Measurements from ENCODE around the gene DACH2.

Gene DACH2

GRCh38 chrX:86349115-86349514 lies 200.9 kb downstream of the DACH2 start:
- Histone ChIP-seq H2BK120ac (ENCODE audit: insufficient read depth, low read length, poor library complexity) (no peak overlapping the region), H3K14ac (ENCODE audit: low read length) (no peak overlapping the region), H3K4me2 (ENCODE audit: low read length) (no peak overlapping the region), H2AFZ (ENCODE audit: insufficient read depth, low read length, poor library complexity) (no peak overlapping the region), H3K4me3 (ENCODE audit: low read depth, low read length) (no peak overlapping the region), H3K27me3 (ENCODE audit: insufficient read depth, low read length) (no peaks in the 10 kb centered on the region), H3K4me1 (ENCODE audit: control insufficient read depth in 1 of 2, insufficient read depth in 2 of 2, low read length in 2 of 2) (no peaks in the 10 kb centered on the region), H3K4ac (ENCODE audit: low read depth, low read length) (no peak overlapping the region), H4K91ac (ENCODE audit: low read depth, low read length) (no peak overlapping the region), H4K8ac (ENCODE audit: low read depth, low read length) (no peak overlapping the region), H2BK12ac (ENCODE audit: low read length) (no peak overlapping the region), H3K23ac (ENCODE audit: low read length) (no peak overlapping the region), H3K27ac (ENCODE audit: low read depth, low read length) (no peak overlapping the region), H3K18ac (ENCODE audit: low read length) (no peak overlapping the region), H3K9me3 (ENCODE audit: insufficient read depth, low read depth, low read length) (no peaks in the 10 kb centered on the region), H2AK5ac (ENCODE audit: low read length) (no peak overlapping the region), H4K12ac (ENCODE audit: low read depth, low read length) (no peak overlapping the region), H3K79me1 (ENCODE audit: low read length) (no peaks in the 10 kb centered on the region), H3K9ac (ENCODE audit: low read length) (no peak overlapping the region), H3K36me3 (ENCODE audit: control insufficient read depth in 1 of 2, insufficient read depth in 2 of 2, low read length in 2 of 2) (no peaks in the 10 kb centered on the region), H2BK5ac (ENCODE audit: low read depth, low read length, poor library complexity) (no peak overlapping the region), H3K79me2 (ENCODE audit: control insufficient read depth, insufficient read depth, low read length, poor library complexity) (no peaks in the 10 kb centered on the region)
- no peak for DNase-seq
- WGBS (ENCODE audit: extremely low coverage, insufficient coverage, insufficient read length): no CpG with 5 or more reads among the region's 11 CpGs

GRCh38 chrX:86369847-86370630 lies 221.8 kb downstream of the DACH2 start:
- Histone ChIP-seq H3K9me3 (ENCODE audit: insufficient read depth, low read depth, low read length) (no peaks in the 10 kb centered on the region), H3K4ac (ENCODE audit: low read depth, low read length) (no peak overlapping the region), H3K36me3 (ENCODE audit: control insufficient read depth in 1 of 2, insufficient read depth in 2 of 2, low read length in 2 of 2) (no peaks in the 10 kb centered on the region)

GRCh38 chrX:86370927-86371326 lies 222.7 kb downstream of the DACH2 start:
- DNase-seq: no peak
- no CpG with 5 or more reads among the region's 1 CpG for WGBS (ENCODE audit: extremely low coverage, insufficient coverage, insufficient read length)
- H3K4me2 ChIP-seq (ENCODE audit: low read length): no peak overlapping the region

More at GRCh38 chrX:86369847-86370630, 221.8 kb downstream of the DACH2 start:
- H3K4me1 ChIP-seq (ENCODE audit: control insufficient read depth in 1 of 2, insufficient read depth in 2 of 2, low read length in 2 of 2): no peaks in the 10 kb centered on the region
- H3K4me2 ChIP-seq (ENCODE audit: low read length): no peak overlapping the region
- no peak overlapping the region for H3K4me3 ChIP-seq (ENCODE audit: low read depth, low read length)
- no peak overlapping the region for H3K23ac ChIP-seq (ENCODE audit: low read length)
- no peak overlapping the region for H3K18ac ChIP-seq (ENCODE audit: low read length)
- H2AK5ac ChIP-seq (ENCODE audit: low read length): no peak overlapping the region
- no peak overlapping the region for H4K12ac ChIP-seq (ENCODE audit: low read depth, low read length)
- no peak overlapping the region for H3K14ac ChIP-seq (ENCODE audit: low read length)
- H2BK12ac ChIP-seq (ENCODE audit: low read length): no peak overlapping the region
- no peak overlapping the region for H3K9ac ChIP-seq (ENCODE audit: low read length)
- no peak overlapping the region for H2BK120ac ChIP-seq (ENCODE audit: insufficient read depth, low read length, poor library complexity)
- H4K8ac ChIP-seq (ENCODE audit: low read depth, low read length): no peak overlapping the region
- H3K27ac ChIP-seq (ENCODE audit: low read depth, low read length): no peak overlapping the region
- H2AFZ ChIP-seq (ENCODE audit: insufficient read depth, low read length, poor library complexity): no peak overlapping the region
- DNase-seq: no peak
- WGBS (ENCODE audit: extremely low coverage, insufficient coverage, insufficient read length): no CpG with 5 or more reads among the region's 3 CpGs
- H2BK5ac ChIP-seq (ENCODE audit: low read depth, low read length, poor library complexity): no peak overlapping the region
- H4K91ac ChIP-seq (ENCODE audit: low read depth, low read length): no peak overlapping the region
- no peaks in the 10 kb centered on the region for H3K27me3 ChIP-seq (ENCODE audit: insufficient read depth, low read length)
- H3K79me1 ChIP-seq (ENCODE audit: low read length): no peaks in the 10 kb centered on the region
- H3K79me2 ChIP-seq (ENCODE audit: control insufficient read depth, insufficient read depth, low read length, poor library complexity): no peaks in the 10 kb centered on the region

GRCh38 chrX:86379209-86379608 lies 231.0 kb downstream of the DACH2 start:
- Histone ChIP-seq H3K18ac (ENCODE audit: low read length) (no peak overlapping the region), H2BK5ac (ENCODE audit: low read depth, low read length, poor library complexity) (no peak overlapping the region), H3K79me2 (ENCODE audit: control insufficient read depth, insufficient read depth, low read length, poor library complexity) (no peaks in the 10 kb centered on the region), H3K9me3 (ENCODE audit: insufficient read depth, low read depth, low read length) (no peaks in the 10 kb centered on the region), H3K4me1 (ENCODE audit: control insufficient read depth in 1 of 2, insufficient read depth in 2 of 2, low read length in 2 of 2) (no peaks in the 10 kb centered on the region), H3K14ac (ENCODE audit: low read length) (no peak overlapping the region), H4K91ac (ENCODE audit: low read depth, low read length) (no peak overlapping the region), H3K4me3 (ENCODE audit: low read depth, low read length) (no peak overlapping the region), H4K12ac (ENCODE audit: low read depth, low read length) (no peak overlapping the region), H4K8ac (ENCODE audit: low read depth, low read length) (no peak overlapping the region), H3K27me3 (ENCODE audit: insufficient read depth, low read length) (no peaks in the 10 kb centered on the region), H3K23ac (ENCODE audit: low read length) (no peak overlapping the region), H3K36me3 (ENCODE audit: control insufficient read depth in 1 of 2, insufficient read depth in 2 of 2, low read length in 2 of 2) (no peaks in the 10 kb centered on the region), H3K4me2 (ENCODE audit: low read length) (no peak overlapping the region), H3K79me1 (ENCODE audit: low read length) (no peaks in the 10 kb centered on the region), H2BK120ac (ENCODE audit: insufficient read depth, low read length, poor library complexity) (no peak overlapping the region), H3K9ac (ENCODE audit: low read length) (no peak overlapping the region), H3K4ac (ENCODE audit: low read depth, low read length) (no peak overlapping the region), H2BK12ac (ENCODE audit: low read length) (no peak overlapping the region), H2AK5ac (ENCODE audit: low read length) (no peak overlapping the region), H2AFZ (ENCODE audit: insufficient read depth, low read length, poor library complexity) (no peak overlapping the region), H3K27ac (ENCODE audit: low read depth, low read length) (no peak overlapping the region)
- no peak for DNase-seq

More at GRCh38 chrX:86370927-86371326, 222.7 kb downstream of the DACH2 start:
- no peak overlapping the region for H3K4ac ChIP-seq (ENCODE audit: low read depth, low read length)
- H2BK120ac ChIP-seq (ENCODE audit: insufficient read depth, low read length, poor library complexity): no peak overlapping the region
- H3K4me3 ChIP-seq (ENCODE audit: low read depth, low read length): no peak overlapping the region
- H3K36me3 ChIP-seq (ENCODE audit: control insufficient read depth in 1 of 2, insufficient read depth in 2 of 2, low read length in 2 of 2): no peaks in the 10 kb centered on the region
- H3K79me1 ChIP-seq (ENCODE audit: low read length): no peaks in the 10 kb centered on the region
- H3K27ac ChIP-seq (ENCODE audit: low read depth, low read length): no peak overlapping the region
- no peak overlapping the region for H4K91ac ChIP-seq (ENCODE audit: low read depth, low read length)
- H3K27me3 ChIP-seq (ENCODE audit: insufficient read depth, low read length): no peaks in the 10 kb centered on the region
- H2AFZ ChIP-seq (ENCODE audit: insufficient read depth, low read length, poor library complexity): no peak overlapping the region
- H4K12ac ChIP-seq (ENCODE audit: low read depth, low read length): no peak overlapping the region
- no peak overlapping the region for H3K9ac ChIP-seq (ENCODE audit: low read length)
- H3K9me3 ChIP-seq (ENCODE audit: insufficient read depth, low read depth, low read length): no peaks in the 10 kb centered on the region
- no peaks in the 10 kb centered on the region for H3K79me2 ChIP-seq (ENCODE audit: control insufficient read depth, insufficient read depth, low read length, poor library complexity)
- no peak overlapping the region for H2BK5ac ChIP-seq (ENCODE audit: low read depth, low read length, poor library complexity)
- H3K14ac ChIP-seq (ENCODE audit: low read length): no peak overlapping the region
- no peak overlapping the region for H2BK12ac ChIP-seq (ENCODE audit: low read length)
- no peak overlapping the region for H3K18ac ChIP-seq (ENCODE audit: low read length)
- no peaks in the 10 kb centered on the region for H3K4me1 ChIP-seq (ENCODE audit: control insufficient read depth in 1 of 2, insufficient read depth in 2 of 2, low read length in 2 of 2)
- no peak overlapping the region for H3K23ac ChIP-seq (ENCODE audit: low read length)
- H4K8ac ChIP-seq (ENCODE audit: low read depth, low read length): no peak overlapping the region
- H2AK5ac ChIP-seq (ENCODE audit: low read length): no peak overlapping the region

Data from trophoblast cell (in vitro differentiated cells and primary cell).